IPS-20b (cell line): Measurements from ENCODE around the gene FSHB.
"Not testable (repeated sequence)": the region's sequence is repeated elsewhere in the genome, so short reads cannot be mapped to it uniquely, and the experiment has no call there.

Source experiments
- H3K27ac ChIP-seq: one replicate; pipeline ENCODE4 v1.5.1; 2013; ENCODE audit warnings: low read length
- H3K27me3 ChIP-seq: 2 replicates; pipeline ENCODE4 v1.6.1; 2013; ENCODE audit warnings: mild to moderate bottlenecking, low read length, inconsistent platforms; ENCODE audit not compliant: insufficient read depth
- H3K36me3 ChIP-seq: 2 replicates; pipeline ENCODE4 v1.6.1; 2013; ENCODE audit warnings: low read depth, mild to moderate bottlenecking, inconsistent platforms, low read length, moderate library complexity; ENCODE audit not compliant: insufficient read depth
- H3K4me1 ChIP-seq: 2 replicates; pipeline ENCODE4 v1.6.1; 2013; ENCODE audit warnings: mild to moderate bottlenecking, control low read depth, inconsistent platforms, low read length, moderate library complexity; ENCODE audit not compliant: insufficient read depth
- H3K4me3 ChIP-seq: 2 replicates; pipeline ENCODE4 v1.5.1; 2013; ENCODE audit warnings: mild to moderate bottlenecking, low read length, inconsistent platforms
- H3K9ac ChIP-seq: 2 replicates; pipeline ENCODE4 v1.6.1; 2013; ENCODE audit warnings: low read depth, mild to moderate bottlenecking, inconsistent platforms, low read length, moderate library complexity
- H3K9me3 ChIP-seq: 2 replicates; pipeline ENCODE4 v1.6.1; 2013; ENCODE audit warnings: mild to moderate bottlenecking, low read depth, low read length, inconsistent platforms; ENCODE audit not compliant: insufficient read depth

Gene FSHB

GRCh38 chr11:30230714-30231113, at the start of gene FSHB:
Gene FSHB (plus strand): TSS chr11:30231014. CDS start chr11:30231903, 889 bp downstream.
- H3K4me1 ChIP-seq = no peaks in the 10 kb centered on the region
- peaks cover 11% of the 10 kb centered on the region for H3K9me3 ChIP-seq
- no peak within 1 kb of the TSS for H3K4me3 ChIP-seq
- no peak within 1 kb of the TSS for H3K9ac ChIP-seq
- H3K36me3 ChIP-seq = no peaks in the 10 kb centered on the region
- no peak within 1 kb of the TSS for H3K27ac ChIP-seq
- H3K27me3 ChIP-seq = no peaks in the 10 kb centered on the region

GRCh38 chr11:30186748-30187147, 44.1 kb upstream of the FSHB start:
- Histone ChIP-seq H3K9me3 (peaks cover 12% of the 10 kb centered on the region; the same call in 1 of the 2 replicates), H3K27me3 (no peaks in the 10 kb centered on the region), H3K9ac (no peak overlapping the region), H3K36me3 (no peaks in the 10 kb centered on the region), H3K4me3 (no peak overlapping the region), H3K4me1 (no peaks in the 10 kb centered on the region), H3K27ac (no peak overlapping the region)

GRCh38 chr11:30192620-30193019, 38.2 kb upstream of the FSHB start:
- Histone ChIP-seq H3K9me3 (no peaks in the 10 kb centered on the region), H3K27me3 (no peaks in the 10 kb centered on the region), H3K27ac (no peak overlapping the region), H3K4me1 (no peaks in the 10 kb centered on the region), H3K36me3 (no peaks in the 10 kb centered on the region), H3K4me3 (no peak overlapping the region), H3K9ac (no peak overlapping the region)

- no peak overlapping the region for H3K4me3 ChIP-seq
- no peaks in the 10 kb centered on the region for H3K4me1 ChIP-seq
- no peaks in the 10 kb centered on the region for H3K36me3 ChIP-seq
- no peak overlapping the region for H3K27ac ChIP-seq
- no peaks in the 10 kb centered on the region for H3K9me3 ChIP-seq
- no peaks in the 10 kb centered on the region for H3K27me3 ChIP-seq
- no peak overlapping the region for H3K9ac ChIP-seq
Measured at GRCh38 chr11:30196400-30197206, 34.2 kb upstream of the FSHB start.

- no peak overlapping the region for H3K27ac ChIP-seq
- no peaks in the 10 kb centered on the region for H3K9me3 ChIP-seq
- H3K4me1 ChIP-seq = no peaks in the 10 kb centered on the region
- H3K9ac ChIP-seq = no peak overlapping the region
- no peaks in the 10 kb centered on the region for H3K36me3 ChIP-seq
- no peaks in the 10 kb centered on the region for H3K27me3 ChIP-seq
- H3K4me3 ChIP-seq = no peak overlapping the region
Measured at GRCh38 chr11:30197869-30198268, 32.9 kb upstream of the FSHB start.

- H3K27me3 ChIP-seq, H3K27ac ChIP-seq, H3K9me3 ChIP-seq, H3K4me3 ChIP-seq, H3K9ac ChIP-seq, H3K36me3 ChIP-seq: not testable (repeated sequence)
- peaks cover 11% of the 10 kb centered on the region; the same call in 1 of the 2 replicates for H3K4me1 ChIP-seq
Measured at GRCh38 chr11:30202989-30203388, 27.8 kb upstream of the FSHB start.

- Histone ChIP-seq H3K4me1 (peaks cover 11% of the 10 kb centered on the region; the same call in 1 of the 2 replicates), H3K27ac (no peak overlapping the region)
Measured at GRCh38 chr11:30203850-30204249, 27.0 kb upstream of the FSHB start.

GRCh38 chr11:30206249-30206996, 24.4 kb upstream of the FSHB start:
- Histone ChIP-seq H3K9ac (no peak overlapping the region), H3K27ac (no peak overlapping the region), H3K4me3 (no peak overlapping the region), H3K4me1 (peaks cover 11% of the 10 kb centered on the region; the same call in 1 of the 2 replicates), H3K9me3 (no peaks in the 10 kb centered on the region), H3K27me3 (no peaks in the 10 kb centered on the region), H3K36me3 (no peaks in the 10 kb centered on the region)

More at GRCh38 chr11:30203850-30204249, 27.0 kb upstream of the FSHB start:
- Histone ChIP-seq H3K36me3 (no peaks in the 10 kb centered on the region), H3K9ac (no peak overlapping the region), H3K27me3 (no peaks in the 10 kb centered on the region), H3K4me3 (no peak overlapping the region), H3K9me3 (no peaks in the 10 kb centered on the region)

GRCh38 chr11:30210357-30210756, 20.5 kb upstream of the FSHB start:
- Histone ChIP-seq H3K27ac (no peak overlapping the region), H3K4me3 (no peak overlapping the region), H3K4me1 (no peaks in the 10 kb centered on the region), H3K36me3 (no peaks in the 10 kb centered on the region), H3K9me3 (no peaks in the 10 kb centered on the region), H3K9ac (no peak overlapping the region), H3K27me3 (no peaks in the 10 kb centered on the region)

GRCh38 chr11:30216534-30216933, 14.3 kb upstream of the FSHB start:
- H3K27ac ChIP-seq = no peak overlapping the region
- H3K4me1 ChIP-seq = no peaks in the 10 kb centered on the region
- no peak overlapping the region for H3K4me3 ChIP-seq
- no peaks in the 10 kb centered on the region for H3K36me3 ChIP-seq
- no peak overlapping the region for H3K9ac ChIP-seq
- no peaks in the 10 kb centered on the region for H3K27me3 ChIP-seq
- H3K9me3 ChIP-seq = no peaks in the 10 kb centered on the region; the same call in 1 of the 2 replicates

GRCh38 chr11:30218278-30218677, 12.5 kb upstream of the FSHB start:
- H3K36me3 ChIP-seq = no peaks in the 10 kb centered on the region
- no peak overlapping the region for H3K9ac ChIP-seq
- H3K27ac ChIP-seq = no peak overlapping the region
- H3K27me3 ChIP-seq = no peaks in the 10 kb centered on the region
- no peak overlapping the region for H3K4me3 ChIP-seq
- H3K4me1 ChIP-seq = no peaks in the 10 kb centered on the region
- no peaks in the 10 kb centered on the region; the same call in 1 of the 2 replicates for H3K9me3 ChIP-seq

- no peak overlapping the region for H3K9ac ChIP-seq
- H3K4me3 ChIP-seq = no peak overlapping the region
- H3K27me3 ChIP-seq = no peaks in the 10 kb centered on the region
- H3K36me3 ChIP-seq = no peaks in the 10 kb centered on the region
- no peak overlapping the region for H3K27ac ChIP-seq
- H3K9me3 ChIP-seq = peaks cover 11% of the 10 kb centered on the region
- no peaks in the 10 kb centered on the region for H3K4me1 ChIP-seq
Measured at GRCh38 chr11:30225642-30226041, 5.2 kb upstream of the FSHB start.
